Measurements from ENCODE around the gene NLN. TPM values are rescaled to one million over a fixed set of nuclear protein-coding genes. Genes with fewer than 3 reads are reported as not detected.
A peak's percentile ranks its signal among the peaks of the same experiment; 100 is the strongest.
"Not testable (repeated sequence)": the region's sequence is repeated elsewhere in the genome, so short reads cannot be mapped to it uniquely, and the experiment has no call there.

NLN gene
- total RNA-seq = 10 to 100 TPM; 20.4 to 29.9 (median 27.9) TPM

- intact Hi-C loops (cut with DNase I; ENCODE audit: low total_unique reads) (loop anchor here (1.0 to 5.0 kb wide), 4 partner anchors 95 to 420 kb away; partner anchors contain the start of genes CENPK, ERBIN, PPWD1 and SHLD3), in situ Hi-C loops (cut with MboI; ENCODE audit: low sequenced_read_pairs in 4 of 4) (loop anchor here in 1 of 4 donors (10.0 kb wide), 1 partner anchor 423 kb away; the partner anchor contains the start of gene SREK1)
- no peak for TF ChIP-seq CTCF (IDR thresholded peaks at IDR 0.05 in 4 of 5, conservative IDR thresholded peaks at IDR 0.05 in 1 of 5)
- TF ChIP-seq POLR2A (IDR thresholded peaks at IDR 0.05) = peak; percentile 63 to 72
- Histone ChIP-seq H3K27ac (peak within 1 kb of the TSS; percentile 85 to 90 (median 88)), H3K4me3 (peak within 1 kb of the TSS; percentile 88 to 100 (median 93)), H3K9me3 (no peaks in the 10 kb centered on the region), H3K4me1 (peaks cover 28 to 52% of the 10 kb centered on the region in 2 donors), H3K27me3 (no peaks in the 10 kb centered on the region), H3K36me3 (no peaks in the 10 kb centered on the region)
- peak; percentile 74 to 79 for DNase-seq
- ATAC-seq = peak; percentile 86 to 91
These were observed at the start of gene NLN, which contains the start of gene SGTB for GRCh38 chr5:65721720-65722574. Gene NLN (plus strand): TSS chr5:65722205. CDS start chr5:65722374, 169 bp downstream. Gene SGTB (minus strand): TSS chr5:65722109. CDS start chr5:65720807, 1,302 bp downstream.

GRCh38 chr5:65672796-65673195 lies 49.2 kb upstream of the NLN start:
- no peak overlapping the region for H3K4me3 ChIP-seq
- intact Hi-C loops (cut with DNase I; ENCODE audit: low total_unique reads) (no loop called here), in situ Hi-C loops (cut with MboI; ENCODE audit: low sequenced_read_pairs in 4 of 4) (no loop called here)
- ATAC-seq = no peak
- no peaks in the 10 kb centered on the region for H3K27me3 ChIP-seq
- H3K4me1 ChIP-seq = no peaks in the 10 kb centered on the region
- H3K36me3 ChIP-seq = peaks cover 0 to 10% of the 10 kb centered on the region in 2 donors
- H3K27ac ChIP-seq = no peak overlapping the region
- TF ChIP-seq CTCF (IDR thresholded peaks at IDR 0.05 in 4 of 5, conservative IDR thresholded peaks at IDR 0.05 in 1 of 5) = no peak
- no peaks in the 10 kb centered on the region for H3K9me3 ChIP-seq
- DNase-seq = no peak

- Histone ChIP-seq H3K27ac (no peak overlapping the region), H3K9me3 (no peaks in the 10 kb centered on the region), H3K36me3 (peaks cover 0 to 12% of the 10 kb centered on the region in 2 donors), H3K4me3 (no peak overlapping the region), H3K4me1 (no peaks in the 10 kb centered on the region), H3K27me3 (no peaks in the 10 kb centered on the region)
- intact Hi-C loops (cut with DNase I; ENCODE audit: low total_unique reads) (no loop called here), in situ Hi-C loops (cut with MboI; ENCODE audit: low sequenced_read_pairs in 4 of 4) (no loop called here)
- no peak for DNase-seq
- ATAC-seq = no peak
- TF ChIP-seq POLR2A (IDR thresholded peaks at IDR 0.05) = no peak
- TF ChIP-seq CTCF (IDR thresholded peaks at IDR 0.05 in 4 of 5, conservative IDR thresholded peaks at IDR 0.05 in 1 of 5) = no peak
These were observed 47.3 kb upstream of the NLN start for GRCh38 chr5:65674749-65675148.

GRCh38 chr5:65676056-65676455 lies 45.9 kb upstream of the NLN start:
- H3K36me3 ChIP-seq = peaks cover 0 to 13% of the 10 kb centered on the region in 2 donors
- DNase-seq; ATAC-seq; H3K4me1 ChIP-seq; H3K9me3 ChIP-seq; H3K4me3 ChIP-seq; H3K27ac ChIP-seq; in situ Hi-C loops (cut with MboI; ENCODE audit: low sequenced_read_pairs in 4 of 4); intact Hi-C loops (cut with DNase I; ENCODE audit: low total_unique reads); H3K27me3 ChIP-seq: not testable (repeated sequence)

- H3K4me1 ChIP-seq = no peaks in the 10 kb centered on the region
- H3K4me3 ChIP-seq = no peak overlapping the region
- in situ Hi-C loops (cut with MboI; ENCODE audit: low sequenced_read_pairs in 4 of 4) = no loop called here
- intact Hi-C loops (cut with DNase I; ENCODE audit: low total_unique reads) = no loop called here
- no peaks in the 10 kb centered on the region for H3K9me3 ChIP-seq
- no peak for DNase-seq
- H3K27me3 ChIP-seq = no peaks in the 10 kb centered on the region
- H3K36me3 ChIP-seq = peaks cover 0 to 41% of the 10 kb centered on the region in 2 donors
- no peak for TF ChIP-seq CTCF (IDR thresholded peaks at IDR 0.05 in 4 of 5, conservative IDR thresholded peaks at IDR 0.05 in 1 of 5)
- TF ChIP-seq POLR2A (IDR thresholded peaks at IDR 0.05) = no peak
- H3K27ac ChIP-seq = no peak overlapping the region
- ATAC-seq = no peak
These were observed 39.9 kb upstream of the NLN start for GRCh38 chr5:65682148-65682547.

Measured in gastrocnemius medialis (tissue), 4 donors.